H1 (cell line): ENCODE data around the gene BABAM2. TPM values are rescaled to one million over a fixed set of nuclear protein-coding genes. Genes with fewer than 3 reads are reported as not detected.

Experiments
- CTCF ChIA-PET: fragments of 300-600 bp; sonication (Branson Sonifier 250); formaldehyde crosslinking; loops from one replicate; lab custom pipeline; 2021; ENCODE audit not compliant: partially characterized antibody; lab: Charles Lee
- POLR2A ChIA-PET: fragments of 300-600 bp; sonication (Branson Sonifier 250); formaldehyde crosslinking; loops from one replicate; lab custom pipeline; 2021; ENCODE audit warnings: inconsistent platforms; ENCODE audit not compliant: partially characterized antibody; lab: Charles Lee
- DNase-seq, 2 experiments: peaks; one replicate each; pipeline versions ENCODE4 v3.0.0 to v3.0.0-alpha.2; 2010 to 2022; ENCODE audit warnings: low spot score in 2 of 2, low read depth in 1 of 2, mixed read lengths in 1 of 2
- FAIRE-seq: peaks from 2 replicates; lab custom pipeline; 2011; peaks lifted over from hg19 to GRCh38; lab: Jason Lieb, UNC
- H2AFZ ChIP-seq: 2 replicates; pipeline ENCODE4 v1.8.1; 2012; ENCODE audit warnings: low read length, inconsistent platforms
- H2AK5ac ChIP-seq: 2 replicates; pipeline ENCODE4 v1.6.1; 2013; ENCODE audit warnings: low read depth, low read length
- H2BK120ac ChIP-seq: replicated peaks from 2 replicates; pipeline ENCODE3; 2013; ENCODE audit warnings: low read depth, low read length, inconsistent platforms
- H2BK12ac ChIP-seq: 2 replicates; pipeline ENCODE4 v1.6.1; 2013; ENCODE audit warnings: low read depth, low read length
- H2BK15ac ChIP-seq: 2 replicates; pipeline ENCODE4 v1.6.1; 2013; ENCODE audit warnings: low read length
- H2BK20ac ChIP-seq: 2 replicates; pipeline ENCODE4 v1.6.1; 2013; ENCODE audit warnings: low read length
- H2BK5ac ChIP-seq: 2 replicates; pipeline ENCODE4 v1.6.1; 2013; ENCODE audit warnings: low read depth, low read length
- H3K14ac ChIP-seq: 2 replicates; pipeline ENCODE4 v1.6.1; 2013; ENCODE audit warnings: inconsistent platforms; ENCODE audit not compliant: insufficient read length
- H3K18ac ChIP-seq: 2 replicates; pipeline ENCODE4 v1.6.1; 2013; ENCODE audit warnings: low read length; ENCODE audit errors: extremely low read depth
- H3K23ac ChIP-seq: 2 replicates; pipeline ENCODE4 v1.6.1; 2013; ENCODE audit warnings: inconsistent platforms; ENCODE audit not compliant: insufficient read length
- H3K23me2 ChIP-seq: 2 replicates; pipeline ENCODE4 v1.6.1; 2013; ENCODE audit warnings: low read depth, low read length
- H3K27ac ChIP-seq: 2 replicates; pipeline ENCODE4 v1.6.1; 2011; ENCODE audit warnings: low read depth, low read length, inconsistent platforms
- H3K27me3 ChIP-seq, 4 experiments: replicated peaks in 1 of 4; 1 replicate in 1 of 4; 2 replicates in 3 of 4; pipeline versions ENCODE4 v1.6.1 to v1.8.1; 2011 to 2013; ENCODE audit warnings: low read length in 3 of 4, mild to moderate bottlenecking in 3 of 4, inconsistent platforms in 2 of 4, mixed read lengths in 2 of 4, moderate library complexity in 1 of 4; ENCODE audit not compliant: control insufficient read depth in 3 of 4, insufficient read depth in 3 of 4; ENCODE audit errors: extremely low read depth in 1 of 4
- H3K36me3 ChIP-seq, 4 experiments: 2 replicates each; pipeline versions ENCODE4 v1.6.1 to v1.8.1; 2011 to 2013; ENCODE audit warnings: mild to moderate bottlenecking in 4 of 4, low read length in 3 of 4, moderate library complexity in 2 of 4, control low read depth in 1 of 4, inconsistent platforms in 1 of 4; ENCODE audit not compliant: insufficient read depth in 4 of 4, control insufficient read depth in 2 of 4
- H3K4ac ChIP-seq: replicated peaks from 2 replicates; pipeline ENCODE3; 2013; ENCODE audit warnings: low read length, low read depth, mixed read lengths, inconsistent platforms; ENCODE audit not compliant: insufficient read length
- H3K4me1 ChIP-seq, 4 experiments: replicated peaks in 1 of 4; 1 replicate in 1 of 4; 2 replicates in 3 of 4; pipeline versions ENCODE4 v1.6.1 to v1.8.1; 2011 to 2013; ENCODE audit warnings: low read length in 3 of 4, inconsistent platforms in 2 of 4, mixed read lengths in 1 of 4; ENCODE audit not compliant: insufficient read depth in 4 of 4, control insufficient read depth in 3 of 4
- H3K4me2 ChIP-seq, 2 experiments: 2 replicates each; pipeline versions ENCODE4 v1.6.1 to v1.8.1; 2011 to 2013; ENCODE audit warnings: low read depth in 2 of 2, low read length in 2 of 2, control low read depth in 1 of 2, inconsistent platforms in 1 of 2, mild to moderate bottlenecking in 1 of 2; ENCODE audit not compliant: insufficient read depth in 1 of 2
- H3K4me3 ChIP-seq, 4 experiments: fragments of 200-600, 300-600 bp in 1 of 4; sonication (generic), shearing (Covaris generic), sonication (Bioruptor Twin) in 1 of 4; 2 replicates each; pipeline versions ENCODE4 v1.5.1 to v1.8.1; 2011 to 2016; ENCODE audit warnings: low read length in 4 of 4, low read depth in 3 of 4, control low read depth in 2 of 4, inconsistent platforms in 2 of 4, mild to moderate bottlenecking in 2 of 4, mixed read lengths in 1 of 4, moderate library complexity in 1 of 4; ENCODE audit not compliant: insufficient read depth in 2 of 4; ENCODE audit errors: extremely low read depth in 1 of 4
- H3K56ac ChIP-seq: replicated peaks from 2 replicates; pipeline ENCODE3; 2013; ENCODE audit warnings: low read depth, mild to moderate bottlenecking, mixed read lengths, low read length, inconsistent platforms; ENCODE audit not compliant: insufficient read length
- H3K79me1 ChIP-seq: 2 replicates; pipeline ENCODE4 v1.6.1; 2013; ENCODE audit warnings: low read depth, low read length, control low read depth
- H3K79me2 ChIP-seq, 2 experiments: 2 replicates each; pipeline versions ENCODE4 v1.6.1 to v1.8.1; 2012 to 2013; ENCODE audit warnings: low read length in 2 of 2, mild to moderate bottlenecking in 2 of 2, inconsistent platforms in 1 of 2; ENCODE audit not compliant: insufficient read depth in 2 of 2, control insufficient read depth in 1 of 2
- H3K9ac ChIP-seq, 4 experiments: replicated peaks in 1 of 4; 1 replicate in 1 of 4; 2 replicates in 3 of 4; pipeline versions ENCODE4 v1.6.1 to v1.8.1; 2011 to 2013; ENCODE audit warnings: low read depth in 3 of 4, low read length in 3 of 4, control low read depth in 2 of 4, mild to moderate bottlenecking in 2 of 4, moderate library complexity in 2 of 4, inconsistent platforms in 1 of 4; ENCODE audit errors: extremely low read depth in 1 of 4
- H3K9me3 ChIP-seq, 2 experiments: 2 replicates each; pipeline versions ENCODE4 v1.6.1 to v1.8.1; 2012 to 2013; ENCODE audit warnings: mild to moderate bottlenecking in 2 of 2, moderate library complexity in 2 of 2, control low read depth in 1 of 2, inconsistent platforms in 1 of 2, low read depth in 1 of 2, low read length in 1 of 2, mixed read lengths in 1 of 2; ENCODE audit not compliant: insufficient read depth in 2 of 2
- H4K20me1 ChIP-seq, 2 experiments: replicated peaks in 1 of 2; 2 replicates each; pipeline versions ENCODE3 to v1.8.1; 2011 to 2013; ENCODE audit warnings: inconsistent platforms in 2 of 2, low read length in 2 of 2, mild to moderate bottlenecking in 1 of 2; ENCODE audit not compliant: insufficient read depth in 2 of 2, control insufficient read depth in 1 of 2
- H4K5ac ChIP-seq: 2 replicates; pipeline ENCODE4 v1.6.1; 2013; ENCODE audit warnings: low read length, low read depth, mixed read lengths, inconsistent platforms; ENCODE audit not compliant: insufficient read length
- H4K8ac ChIP-seq: 2 replicates; pipeline ENCODE4 v1.8.0; 2013; ENCODE audit warnings: mild to moderate bottlenecking, moderate library complexity, low read length, inconsistent platforms; ENCODE audit not compliant: insufficient read depth; ENCODE audit errors: extremely low read depth
- H4K91ac ChIP-seq: replicated peaks from 2 replicates; pipeline ENCODE3; 2013; ENCODE audit warnings: low read length, mixed read lengths, inconsistent platforms; ENCODE audit not compliant: insufficient read length
- BCL11A ChIP-seq, 2 experiments: IDR thresholded peaks; one replicate each; pipeline ENCODE4 v1.6.1; 2011; ENCODE audit warnings: low read depth in 2 of 2, low read length in 2 of 2, mild to moderate bottlenecking in 2 of 2
- BRCA1 ChIP-seq: IDR thresholded peaks from 2 replicates; pipeline ENCODE4 v1.6.1; 2012; ENCODE audit warnings: low read depth, low read length, improper control_type of control experiment
- GTF2F1 ChIP-seq: IDR thresholded peaks from 2 replicates; pipeline ENCODE4 v1.6.1; 2012; ENCODE audit warnings: low read depth, low read length, improper control_type of control experiment, borderline replicate concordance
- JUN ChIP-seq: IDR thresholded peaks from 2 replicates; pipeline ENCODE4 v1.6.1; 2011; ENCODE audit warnings: low read depth, mild to moderate bottlenecking, improper control_type of control experiment, low read length
- JUND ChIP-seq: IDR thresholded peaks from 2 replicates; pipeline ENCODE4 v1.6.1; 2011; ENCODE audit warnings: mild to moderate bottlenecking, improper control_type of control experiment, low read length
- KDM1A ChIP-seq: fragments of 200-600, 300-600 bp; sonication (generic); IDR thresholded peaks from 2 replicates; pipeline ENCODE4 v1.7.1; 2016; ENCODE audit warnings: mild to moderate bottlenecking, low read length, borderline replicate concordance
- RFX5 ChIP-seq: IDR thresholded peaks from 2 replicates; pipeline ENCODE4 v1.6.1; 2011; ENCODE audit warnings: low read depth, low read length, improper control_type of control experiment, borderline replicate concordance
- SAP30 ChIP-seq: fragments of 300-600 bp; sonication (generic); IDR thresholded peaks from 2 replicates; pipeline ENCODE4 v1.7.1; 2012; ENCODE audit warnings: low read length, moderate library complexity, mild to moderate bottlenecking, inconsistent platforms; ENCODE audit not compliant: insufficient read depth, insufficient replicate concordance
- SP2 ChIP-seq: IDR thresholded peaks from 2 replicates; pipeline ENCODE4 v1.6.1; 2012; ENCODE audit warnings: mild to moderate bottlenecking, low read length, inconsistent platforms
- ZNF274 ChIP-seq: IDR thresholded peaks from 2 replicates; pipeline ENCODE4 v1.7.0; 2012; ENCODE audit warnings: low read length, borderline replicate concordance; ENCODE audit errors: extremely low read depth
- WGBS, 2 experiments: shearing (Covaris generic) in 1 of 2; methylation state at CpG; one replicate each; pipeline versions ENCODE4 v1.1.6 to v1.1.7; 2013 to 2015; ENCODE audit warnings: low lambda C conversion rate in 2 of 2, mixed read lengths in 2 of 2, inconsistent platforms in 1 of 2, low coverage in 1 of 2, missing lambda C conversion rate in 1 of 2; ENCODE audit not compliant: insufficient replicate concordance in 2 of 2, insufficient coverage in 1 of 2, insufficient read length in 1 of 2; ENCODE audit errors: extremely low coverage in 1 of 2, missing lambda C conversion rate in 1 of 2; 5-methylcytosine and 5-hydroxymethylcytosine counted together
- polyA plus RNA-seq, 7 experiments: library from polyadenylated mRNA; depleted of rRNA in 3 of 7; stranded (reverse) in 5 of 7; unstranded in 2 of 7; fragments of >200 nt in 5 of 7; fragments of 200-250 nt in 2 of 7; gene quantifications; 1 replicate in 5 of 7; 2 replicates in 1 of 7; 4 replicates in 1 of 7; pipeline versions ENCODE4 v1.2.1 to v1.2.3, GENCODE V29; 2011 to 2013; ENCODE audit warnings: missing spikeins in 2 of 7, mixed read lengths in 2 of 7
- total RNA-seq: library from RNA; stranded (reverse); fragmentation: NEBNext Ultra II Directional; extraction: Animal tissue kit (Norgen Biotek cat#: 25700); gene quantifications from 2 replicates; pipeline ENCODE4 v1.2.1, GENCODE V29; 2021
- TF ChIP-seq, protein P1 (sequence below): IDR thresholded peaks from 2 replicates; pipeline ENCODE4 v1.6.1; 2012; ENCODE audit warnings: inconsistent platforms

BABAM2 gene
- total and polyA plus RNA-seq, 2 of the 8 experiments (the other 6 are each of a cell fraction or from before 2014, with no cell fraction given): 15.8 to 20.9 TPM

DNA sequence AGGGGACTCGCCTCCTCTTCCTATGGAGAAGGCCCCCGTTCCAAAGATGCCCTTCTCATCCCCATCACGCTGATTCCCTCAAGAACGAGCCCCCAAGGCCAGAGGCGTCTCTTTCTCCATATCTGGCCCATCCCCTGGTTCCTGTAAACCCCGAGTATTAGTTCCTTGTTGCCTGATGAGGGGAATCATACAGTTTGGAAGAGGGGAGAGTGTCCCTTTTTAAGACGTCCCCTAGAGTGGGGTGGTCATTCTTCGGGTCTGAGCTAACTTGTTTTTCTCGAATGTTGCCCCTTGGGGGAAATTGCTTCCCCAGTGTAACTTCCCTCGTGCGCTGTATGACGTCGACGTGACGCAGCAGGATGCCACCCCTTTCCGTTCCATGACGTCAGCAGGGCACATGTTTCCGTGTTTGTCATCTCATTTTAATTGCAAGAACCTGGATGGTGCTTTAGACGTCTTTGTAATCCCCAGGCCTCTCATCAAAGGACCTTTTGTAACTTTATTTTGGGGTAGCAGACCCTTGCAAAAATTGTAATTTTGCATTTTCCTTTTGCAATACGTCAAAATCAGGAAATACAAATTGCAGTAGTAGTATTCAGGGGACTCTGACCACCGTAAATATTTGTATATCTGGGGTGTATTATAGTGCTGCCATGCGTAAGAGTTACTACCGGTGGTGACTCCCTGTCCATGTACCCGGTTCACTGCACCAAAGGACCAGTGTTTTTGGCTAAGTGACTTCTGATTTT is 569 bp downstream of the BABAM2 start:
- Histone ChIP-seq H2AFZ (peak overlapping the region; percentile 93), H3K56ac (no peak overlapping the region), H3K23me2 (peaks cover 6% of the 10 kb centered on the region), H3K18ac (peak overlapping the region; percentile 17; the same call in 1 of the 2 replicates), H3K79me2 (0 out of 4 replicates have a peak, but pooled peaks cover 0 to 3% of the 10 kb centered on the region in 2 experiments), H3K4me1 (no peaks in the 10 kb centered on the region), H3K4me2 (peak overlapping the region; percentile 66 to 94), H3K36me3 (no peaks in the 10 kb centered on the region), H4K8ac (peak overlapping the region; percentile 90; the same call in 1 of the 2 replicates), H3K4ac (no peak overlapping the region), H3K4me3 (peak overlapping the region; percentile 70 to 90 (median 80)), H2AK5ac (no peak overlapping the region), H2BK15ac (no peak overlapping the region), H3K9ac (peak overlapping the region; percentile 71 to 94 (median 84)), H2BK5ac (no peak overlapping the region; the same call in 1 of the 2 replicates), H3K9me3 (no peaks in the 10 kb centered on the region), H2BK20ac (no peak overlapping the region), H3K23ac (no peak overlapping the region), H4K91ac (peak overlapping the region; percentile 13), H3K79me1 (no peaks in the 10 kb centered on the region), H2BK12ac (no peak overlapping the region; the same call in 1 of the 2 replicates), H3K27me3 (no peaks in the 10 kb centered on the region), H2BK120ac (no peak overlapping the region), H4K20me1 (no peaks in the 10 kb centered on the region), H3K14ac (no peak overlapping the region), H3K27ac (peak overlapping the region; percentile 96), H4K5ac (peak overlapping the region; percentile 38)
- ChIA-PET POLR2A (interaction anchor here (0.6 to 1.1 kb wide), 2 partner anchors 499 to 502 kb away, joined by 3 read pairs; no protein-coding TSS in a partner anchor), CTCF (no interaction called here)
- WGBS, 2 experiments: 23% methylated on average over 24 of the region's 24 CpGs; no CpG with 5 or more reads in 1 of the 2 experiments
- FAIRE-seq (peak; percentile 13), DNase-seq (peak; percentile 3 to 79)
- TF ChIP-seq JUN (peak; percentile 65; the same call in 1 of the 2 replicates), SAP30 (no peak), KDM1A (no peak), JUND (peak; percentile 75), RFX5 (no peak), SP2 (no peak), BRCA1 (peak; percentile 51; the same call in 1 of the 2 replicates), BCL11A (IDR thresholded peaks at IDR 0.05; ENCODE audit: low read depth in 2 of 2, low read length in 2 of 2) (no peak), ZNF274 (no peak), GTF2F1 (peak; percentile 71; the same call in 1 of the 2 replicates)
- TF ChIP-seq, protein P1, sequence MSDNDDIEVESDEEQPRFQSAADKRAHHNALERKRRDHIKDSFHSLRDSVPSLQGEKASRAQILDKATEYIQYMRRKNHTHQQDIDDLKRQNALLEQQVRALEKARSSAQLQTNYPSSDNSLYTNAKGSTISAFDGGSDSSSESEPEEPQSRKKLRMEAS: peak; percentile 91
